Muscle layer of duodenum (tissue), 2 donors: ENCODE data around the gene NFATC2.
A peak's percentile ranks its signal among the peaks of the same experiment; 100 is the strongest.

ENCODE experiments used
- H3K27ac ChIP-seq: one replicate; pipeline ENCODE4 v1.7.0; 2013; ENCODE audit warnings: mild to moderate bottlenecking, low read length
- H3K27me3 ChIP-seq: one replicate; pipeline ENCODE4 v1.7.0; 2013; ENCODE audit warnings: low read depth, mild to moderate bottlenecking, control low read depth, low read length
- H3K36me3 ChIP-seq, 2 donors: one replicate each; pipeline ENCODE4 v1.7.0; 2013; ENCODE audit warnings: low read length in 2 of 2, control low read depth in 1 of 2, mild to moderate bottlenecking in 1 of 2; ENCODE audit not compliant: insufficient read depth in 2 of 2, control insufficient read depth in 1 of 2
- H3K4me1 ChIP-seq, 2 donors: one replicate each; pipeline ENCODE4 v1.7.0; 2013; ENCODE audit warnings: low read length in 2 of 2, mild to moderate bottlenecking in 2 of 2, control low read depth in 1 of 2, moderate library complexity in 1 of 2; ENCODE audit not compliant: insufficient read depth in 2 of 2, control insufficient read depth in 1 of 2
- H3K4me3 ChIP-seq, 2 donors: one replicate each; pipeline ENCODE4 v1.7.0; 2013; ENCODE audit warnings: low read length in 2 of 2, low read depth in 1 of 2, mild to moderate bottlenecking in 1 of 2
- H3K9me3 ChIP-seq, 2 donors: one replicate each; pipeline ENCODE4 v1.7.0; 2013; ENCODE audit warnings: low read length in 2 of 2, control low read depth in 1 of 2, mild to moderate bottlenecking in 1 of 2; ENCODE audit not compliant: control insufficient read depth in 1 of 2
- donor health status: healthy.

NFATC2 gene

GRCh38 chr20:51542571-51543421 lies at the start of gene NFATC2:
TSS of gene NFATC2 (minus strand) at chr20:51542719. CDS start at chr20:51542499, 220 bp downstream.
- peak within 1 kb of the TSS; percentile 49 to 54 for H3K4me3 ChIP-seq
- peaks cover 5 to 28% of the 10 kb centered on the region in 2 donors for H3K4me1 ChIP-seq
- H3K27ac ChIP-seq: peak within 1 kb of the TSS; percentile 83
- H3K36me3 ChIP-seq: peaks cover 0 to 2% of the 10 kb centered on the region in 2 donors
- H3K9me3 ChIP-seq: no peaks in the 10 kb centered on the region
- no peaks in the 10 kb centered on the region for H3K27me3 ChIP-seq

- Histone ChIP-seq H3K9me3 (no peaks in the 10 kb centered on the region), H3K27ac (no peak overlapping the region), H3K4me1 (peaks cover 0 to 16% of the 10 kb centered on the region in 2 donors), H3K27me3 (no peaks in the 10 kb centered on the region), H3K4me3 (no peak overlapping the region), H3K36me3 (no peaks in the 10 kb centered on the region)
These were observed 49.4 kb upstream of the NFATC2 start for GRCh38 chr20:51591871-51592270.

DNA sequence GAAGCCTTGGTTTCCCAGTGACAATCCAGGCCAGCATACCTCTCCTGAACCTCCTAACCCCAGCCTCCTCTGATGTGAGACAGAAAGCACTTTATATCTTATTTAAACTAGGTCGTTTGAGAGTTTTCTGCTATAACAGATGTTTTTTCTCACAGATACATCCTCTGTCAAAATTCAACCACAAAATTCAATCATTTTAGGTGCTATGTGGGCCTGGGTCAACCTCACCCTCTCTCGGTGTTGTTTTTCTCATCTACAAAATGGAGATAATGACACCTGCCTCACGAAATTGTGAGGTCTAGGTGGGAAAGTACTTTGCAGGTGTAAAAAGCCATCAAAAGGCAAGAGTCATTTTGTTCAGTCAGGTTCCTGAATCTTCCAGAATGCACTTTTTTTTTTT lies 46.2 kb upstream of the NFATC2 start:
- Histone ChIP-seq H3K4me1 (peaks cover 0 to 2% of the 10 kb centered on the region in 2 donors), H3K4me3 (no peak overlapping the region), H3K9me3 (no peaks in the 10 kb centered on the region), H3K27me3 (no peaks in the 10 kb centered on the region), H3K27ac (no peak overlapping the region), H3K36me3 (no peaks in the 10 kb centered on the region)

GRCh38 chr20:51587145-51587544 lies 44.6 kb upstream of the NFATC2 start:
- Histone ChIP-seq H3K36me3 (no peaks in the 10 kb centered on the region), H3K27me3 (no peaks in the 10 kb centered on the region), H3K4me3 (no peak overlapping the region), H3K27ac (no peak overlapping the region), H3K4me1 (no peaks in the 10 kb centered on the region), H3K9me3 (no peaks in the 10 kb centered on the region)

- Histone ChIP-seq H3K4me1 (no peaks in the 10 kb centered on the region), H3K27ac (no peak overlapping the region), H3K4me3 (no peak overlapping the region), H3K27me3 (no peaks in the 10 kb centered on the region), H3K36me3 (no peaks in the 10 kb centered on the region), H3K9me3 (no peaks in the 10 kb centered on the region)
These were observed 43.5 kb upstream of the NFATC2 start for GRCh38 chr20:51586005-51586440.

DNA sequence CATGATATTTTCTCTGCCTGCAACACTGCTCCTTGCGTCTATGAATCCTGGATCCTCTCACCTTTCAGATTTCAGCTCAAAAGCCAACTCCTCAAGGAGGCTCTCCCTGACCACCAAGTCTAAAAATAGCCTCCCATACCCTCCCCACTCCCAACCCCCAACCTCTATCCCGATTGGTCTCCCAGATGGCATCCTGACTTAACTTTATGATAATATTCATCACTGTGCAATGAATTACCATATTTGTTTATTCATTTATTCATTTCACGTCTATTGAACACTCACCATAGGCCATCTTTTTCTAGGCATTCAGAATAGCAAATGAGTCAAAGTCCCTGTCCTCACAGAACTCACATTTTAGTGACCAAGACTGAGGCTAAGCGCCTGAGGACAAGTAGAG lies 42.6 kb upstream of the NFATC2 start:
- no peak overlapping the region for H3K4me3 ChIP-seq
- no peaks in the 10 kb centered on the region for H3K9me3 ChIP-seq
- H3K27me3 ChIP-seq: no peaks in the 10 kb centered on the region
- no peaks in the 10 kb centered on the region for H3K4me1 ChIP-seq
- H3K27ac ChIP-seq: no peak overlapping the region
- H3K36me3 ChIP-seq: no peaks in the 10 kb centered on the region

GRCh38 chr20:51584737-51585136 lies 42.2 kb upstream of the NFATC2 start:
- no peak overlapping the region for H3K27ac ChIP-seq
- H3K36me3 ChIP-seq: no peaks in the 10 kb centered on the region
- no peak overlapping the region for H3K4me3 ChIP-seq
- H3K9me3 ChIP-seq: no peaks in the 10 kb centered on the region
- H3K27me3 ChIP-seq: no peaks in the 10 kb centered on the region
- H3K4me1 ChIP-seq: no peaks in the 10 kb centered on the region

GRCh38 chr20:51584116-51584515 lies 41.6 kb upstream of the NFATC2 start:
- Histone ChIP-seq H3K36me3 (no peaks in the 10 kb centered on the region), H3K4me3 (no peak overlapping the region), H3K9me3 (no peaks in the 10 kb centered on the region), H3K27me3 (no peaks in the 10 kb centered on the region), H3K4me1 (no peaks in the 10 kb centered on the region), H3K27ac (no peak overlapping the region)

GRCh38 chr20:51583499-51583898 lies 41.0 kb upstream of the NFATC2 start:
- H3K27me3 ChIP-seq: no peaks in the 10 kb centered on the region

DNA sequence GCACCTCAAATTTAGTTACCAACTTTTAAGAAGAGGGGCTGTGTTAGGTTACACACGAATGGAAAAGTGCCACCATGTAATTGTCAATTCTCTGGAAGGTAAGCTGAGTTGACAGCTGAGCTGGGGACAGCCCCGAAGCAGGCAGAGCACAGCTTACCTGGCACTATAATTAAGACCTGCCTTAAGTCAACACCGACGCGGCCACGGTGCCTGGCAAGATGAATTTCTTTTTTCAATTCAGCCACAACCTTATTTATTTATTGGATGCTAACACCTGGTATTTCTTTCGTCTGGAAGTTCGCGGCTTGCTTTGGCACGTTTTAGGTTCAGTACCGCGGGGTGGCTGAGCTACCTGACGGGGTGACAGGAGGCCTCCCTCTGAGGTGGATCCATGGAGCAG lies 40.6 kb upstream of the NFATC2 start:
- H3K36me3 ChIP-seq: no peaks in the 10 kb centered on the region
- H3K4me1 ChIP-seq: no peaks in the 10 kb centered on the region
- no peaks in the 10 kb centered on the region for H3K27me3 ChIP-seq
- H3K4me3 ChIP-seq: no peak overlapping the region
- no peaks in the 10 kb centered on the region for H3K9me3 ChIP-seq
- no peak overlapping the region for H3K27ac ChIP-seq

More at GRCh38 chr20:51583499-51583898, 41.0 kb upstream of the NFATC2 start:
- H3K36me3 ChIP-seq: no peaks in the 10 kb centered on the region
- H3K4me3 ChIP-seq: no peak overlapping the region
- no peaks in the 10 kb centered on the region for H3K4me1 ChIP-seq
- H3K27ac ChIP-seq: no peak overlapping the region
- no peaks in the 10 kb centered on the region for H3K9me3 ChIP-seq

DNA sequence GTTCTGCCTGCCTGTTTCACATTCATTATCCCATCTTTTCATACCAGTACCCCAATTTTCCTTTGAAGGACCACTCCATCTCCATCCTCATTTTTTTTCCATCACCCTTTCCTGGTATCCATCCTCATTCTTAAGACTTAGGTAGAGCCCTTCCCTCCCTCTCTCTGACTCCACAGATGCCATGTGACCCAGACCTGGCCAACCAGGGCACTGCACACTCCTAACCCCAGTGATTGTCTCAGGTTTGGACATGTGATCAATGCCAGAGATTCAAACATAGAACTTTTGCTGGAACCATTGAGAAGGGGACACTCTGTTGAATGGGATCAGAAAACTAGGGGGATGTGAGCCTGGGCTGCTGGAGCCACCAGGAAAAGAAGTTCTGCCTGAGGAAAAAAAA lies 39.1 kb upstream of the NFATC2 start:
- Histone ChIP-seq H3K27ac (no peak overlapping the region), H3K9me3 (no peaks in the 10 kb centered on the region), H3K4me3 (no peak overlapping the region), H3K36me3 (no peaks in the 10 kb centered on the region), H3K4me1 (no peaks in the 10 kb centered on the region), H3K27me3 (no peaks in the 10 kb centered on the region)

DNA sequence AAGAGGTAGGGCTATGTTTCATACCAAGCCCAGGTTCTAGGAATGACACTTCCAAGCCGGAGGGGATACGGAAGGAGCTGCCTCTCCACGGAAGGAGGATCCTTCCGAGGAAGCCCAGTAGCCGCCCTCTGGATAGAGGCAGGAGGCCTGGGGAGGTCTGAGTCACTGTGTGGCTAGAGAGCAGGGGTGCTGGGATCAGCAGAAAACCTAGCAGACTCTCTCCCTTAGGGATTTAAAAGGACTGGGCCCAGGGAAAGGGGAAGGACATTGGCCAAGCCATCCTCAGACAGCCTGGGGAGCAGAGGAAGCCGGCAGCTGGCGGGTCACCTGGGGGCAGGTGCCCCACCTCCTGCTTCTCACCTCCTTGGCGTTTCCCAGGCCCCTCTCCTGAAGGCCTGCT lies 36.6 kb upstream of the NFATC2 start:
- no peaks in the 10 kb centered on the region for H3K4me1 ChIP-seq
- no peak overlapping the region for H3K4me3 ChIP-seq
- H3K27me3 ChIP-seq: no peaks in the 10 kb centered on the region
- no peaks in the 10 kb centered on the region for H3K9me3 ChIP-seq
- H3K27ac ChIP-seq: no peak overlapping the region
- H3K36me3 ChIP-seq: no peaks in the 10 kb centered on the region
